SJSA1 (cell line): Measurements from ENCODE around the gene CDH1. TPM values are rescaled to one million over a fixed set of nuclear protein-coding genes. Genes with fewer than 3 reads are reported as not detected.

ENCODE experiments used
- DNase-seq, 2 experiments: peaks; one replicate each; pipeline ENCODE4 v3.0.0-alpha.2; 2015 to 2020; ENCODE audit warnings: low spot score in 2 of 2, low read depth in 1 of 2
- H3K27ac ChIP-seq: fragments of 250-450 bp; sonication (Bioruptor Pico); 2 replicates; pipeline ENCODE4 v1.5.1; 2020; ENCODE audit warnings: mild to moderate bottlenecking, moderate library complexity
- H3K27me3 ChIP-seq: fragments of 250-450 bp; sonication (Bioruptor Pico); replicated peaks from 2 replicates; pipeline ENCODE4 v1.5.1; 2020; ENCODE audit warnings: mild to moderate bottlenecking, moderate library complexity
- H3K36me3 ChIP-seq: fragments of 250-450 bp; sonication (Bioruptor Pico); 2 replicates; pipeline ENCODE4 v1.5.1; 2020; ENCODE audit warnings: mild to moderate bottlenecking
- H3K4me1 ChIP-seq: fragments of 250-450 bp; sonication (Bioruptor Pico); replicated peaks from 2 replicates; pipeline ENCODE4 v1.6.1; 2021; ENCODE audit warnings: mild to moderate bottlenecking
- H3K4me3 ChIP-seq: fragments of 250-450 bp; sonication (Bioruptor Pico); 2 replicates; pipeline ENCODE4 v1.5.1; 2020; ENCODE audit warnings: mild to moderate bottlenecking
- H3K9me3 ChIP-seq: fragments of 250-450 bp; sonication (Bioruptor Pico); replicated peaks from 2 replicates; pipeline ENCODE4 v1.5.1; 2020; ENCODE audit warnings: mild to moderate bottlenecking
- total RNA-seq: library from RNA; depleted of rRNA; stranded (reverse); fragments of >200 nt; shearing (Covaris generic); gene quantifications from 2 replicates; pipeline ENCODE4 v1.2.3, GENCODE V29; 2014

CDH1 gene
- total RNA-seq, 1 experiment from 2014 or later: 0.03 TPM

GRCh38 chr16:68737730-68738629, 888 bp downstream of the CDH1 start:
- Histone ChIP-seq H3K9me3 (no peaks in the 10 kb centered on the region), H3K4me3 (no peak overlapping the region), H3K36me3 (no peaks in the 10 kb centered on the region), H3K27ac (no peak overlapping the region), H3K4me1 (no peaks in the 10 kb centered on the region), H3K27me3 (peaks cover 18% of the 10 kb centered on the region)
- no peak for DNase-seq

DNA sequence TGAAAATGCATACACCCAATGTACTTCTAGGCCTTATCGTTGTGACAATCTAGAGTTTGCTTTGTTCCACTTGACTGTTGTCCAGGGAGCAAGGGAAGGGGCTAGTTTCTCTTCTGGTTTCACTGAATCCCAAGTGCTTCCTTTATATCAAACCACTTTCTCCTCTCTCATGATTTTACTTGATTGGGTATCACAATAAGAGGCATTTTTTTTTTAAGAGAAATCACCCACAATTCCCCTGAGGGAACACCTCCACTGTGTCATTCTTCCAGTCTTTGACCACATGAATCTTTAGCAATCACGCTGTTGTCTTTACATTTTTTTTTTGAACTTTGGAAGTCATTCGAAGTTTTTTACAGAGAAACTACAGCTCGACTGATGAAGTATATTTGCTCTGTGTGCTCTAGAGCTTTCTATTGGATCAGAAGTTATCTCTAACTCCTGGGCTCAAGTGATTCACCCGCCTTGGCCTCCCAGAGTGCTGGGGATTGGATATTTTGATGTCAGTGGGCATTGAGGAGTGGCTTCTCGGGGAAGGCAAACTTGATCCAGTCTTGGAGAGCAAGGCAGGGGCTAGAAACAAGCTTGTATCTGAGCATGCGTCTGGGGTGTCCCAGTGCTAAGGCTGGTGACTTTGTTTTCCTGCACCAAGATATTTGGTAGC, 3.0 kb downstream of the CDH1 start:
- DNase-seq: no peak
- H3K36me3 ChIP-seq: no peaks in the 10 kb centered on the region
- peaks cover 18% of the 10 kb centered on the region for H3K27me3 ChIP-seq
- H3K9me3 ChIP-seq: no peaks in the 10 kb centered on the region
- no peak overlapping the region for H3K27ac ChIP-seq
- H3K4me1 ChIP-seq: no peaks in the 10 kb centered on the region
- no peak overlapping the region for H3K4me3 ChIP-seq

- Histone ChIP-seq H3K9me3 (no peaks in the 10 kb centered on the region), H3K4me1 (no peaks in the 10 kb centered on the region), H3K27ac (no peak overlapping the region), H3K27me3 (peaks cover 18% of the 10 kb centered on the region), H3K4me3 (no peak overlapping the region), H3K36me3 (no peaks in the 10 kb centered on the region)
- DNase-seq: no peak
These were observed 3.7 kb downstream of the CDH1 start for GRCh38 chr16:68740628-68741346.

DNA sequence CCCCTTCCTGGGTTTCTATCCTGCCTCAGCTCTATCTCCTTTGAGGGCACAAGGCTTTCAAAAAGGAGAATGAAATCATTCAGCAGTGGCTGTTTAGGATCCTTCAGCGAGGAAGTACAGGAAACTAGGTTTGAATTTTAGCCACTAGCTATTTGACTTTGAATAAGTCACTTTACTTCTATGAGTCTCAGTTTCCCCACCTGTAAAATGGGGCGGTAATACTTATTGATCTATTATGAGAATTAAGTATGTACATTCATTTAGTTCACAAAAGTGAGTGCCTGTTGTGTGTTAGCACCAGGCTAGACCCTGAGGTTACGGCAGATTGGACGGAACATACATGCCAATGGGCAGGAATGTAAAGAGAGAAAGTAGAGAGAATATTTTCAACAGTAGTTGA, 6.6 kb downstream of the CDH1 start:
- Histone ChIP-seq H3K4me3 (no peak overlapping the region), H3K27ac (no peak overlapping the region), H3K36me3 (no peaks in the 10 kb centered on the region), H3K9me3 (no peaks in the 10 kb centered on the region), H3K27me3 (no peaks in the 10 kb centered on the region), H3K4me1 (no peaks in the 10 kb centered on the region)
- DNase-seq: no peak

- H3K4me1 ChIP-seq: no peaks in the 10 kb centered on the region
- no peak for DNase-seq
- H3K27me3 ChIP-seq: no peaks in the 10 kb centered on the region
- H3K27ac ChIP-seq: no peak overlapping the region
- H3K9me3 ChIP-seq: no peaks in the 10 kb centered on the region
- H3K36me3 ChIP-seq: no peaks in the 10 kb centered on the region
- no peak overlapping the region for H3K4me3 ChIP-seq
These were observed 7.7 kb downstream of the CDH1 start for GRCh38 chr16:68744744-68745280.

DNA sequence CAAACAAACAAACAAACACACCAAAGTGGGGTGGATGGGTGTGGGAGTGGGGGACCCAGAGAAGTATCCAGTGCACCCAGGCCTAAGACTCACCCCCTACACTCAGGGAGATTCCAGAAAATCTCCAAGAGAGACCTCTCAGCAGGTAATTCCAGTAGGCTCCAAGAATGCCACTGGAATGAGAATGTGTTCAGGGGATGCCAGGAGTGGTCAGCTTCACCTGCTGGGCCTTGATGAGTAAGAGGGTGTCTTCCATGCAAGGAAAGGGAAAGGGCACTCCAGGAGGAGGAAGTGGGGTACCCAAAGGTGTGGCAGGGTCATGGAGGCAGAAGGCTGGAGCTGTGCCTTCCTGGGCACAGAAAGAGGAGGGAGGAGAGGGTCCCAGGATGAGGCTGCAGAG, 9.9 kb downstream of the CDH1 start:
- Histone ChIP-seq H3K4me3 (no peak overlapping the region), H3K9me3 (no peaks in the 10 kb centered on the region), H3K36me3 (no peaks in the 10 kb centered on the region), H3K4me1 (no peaks in the 10 kb centered on the region), H3K27me3 (no peaks in the 10 kb centered on the region), H3K27ac (no peak overlapping the region)
- DNase-seq: no peak

DNA sequence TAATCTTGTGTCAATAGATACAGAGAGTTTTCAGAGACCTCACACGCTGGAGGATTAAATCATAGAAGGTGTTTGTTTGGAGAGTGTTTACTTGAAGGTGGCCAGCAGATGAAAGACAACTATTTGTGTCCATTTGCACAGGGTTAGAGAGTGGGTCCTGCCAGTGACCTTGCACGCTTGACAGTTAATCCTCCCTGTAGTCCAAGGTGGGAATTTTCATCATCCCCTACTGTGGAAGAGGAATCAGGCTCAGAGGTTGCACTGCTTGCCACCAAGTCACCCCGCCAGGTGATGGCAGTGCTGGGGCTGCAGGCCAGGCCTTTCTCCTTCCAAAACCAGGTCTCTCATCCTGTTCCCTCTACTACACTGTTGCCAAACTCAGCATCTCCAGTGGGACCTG, 12.3 kb downstream of the CDH1 start:
- Histone ChIP-seq H3K36me3 (no peaks in the 10 kb centered on the region), H3K27me3 (no peaks in the 10 kb centered on the region), H3K27ac (no peak overlapping the region), H3K9me3 (no peaks in the 10 kb centered on the region), H3K4me3 (no peak overlapping the region), H3K4me1 (no peaks in the 10 kb centered on the region)
- no peak for DNase-seq

DNA sequence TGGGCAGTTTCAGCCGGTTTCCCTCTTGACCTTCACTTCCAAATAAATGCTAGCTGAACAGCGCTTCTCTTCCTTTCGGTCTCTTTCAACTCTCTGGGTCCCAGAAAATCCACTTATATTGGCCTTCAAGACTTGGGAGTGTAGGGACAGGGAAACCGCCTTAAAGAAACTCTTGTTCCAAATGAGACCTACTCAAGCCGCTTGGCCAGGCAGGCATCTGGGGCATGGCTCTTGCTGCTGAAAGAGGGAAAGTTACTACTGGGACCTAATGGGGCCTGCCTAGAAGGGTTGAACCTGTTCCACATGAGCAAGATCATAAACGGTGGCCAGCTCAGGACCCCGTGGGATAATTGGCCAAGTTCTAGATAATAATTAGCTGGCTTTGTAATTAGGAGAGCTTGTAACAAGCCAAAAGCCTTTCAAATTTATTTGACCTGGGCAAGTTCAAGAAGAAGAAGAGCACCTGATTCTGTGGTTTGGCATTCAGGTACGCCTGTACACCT, 13.2 kb downstream of the CDH1 start:
- no peak for DNase-seq

GRCh38 chr16:68751160-68751559, 14.1 kb downstream of the CDH1 start:
- Histone ChIP-seq H3K27ac (no peak overlapping the region), H3K27me3 (no peaks in the 10 kb centered on the region)

More for the DNA sequence above, 13.2 kb downstream of the CDH1 start:
- H3K4me1 ChIP-seq: no peaks in the 10 kb centered on the region
- H3K9me3 ChIP-seq: no peaks in the 10 kb centered on the region
- H3K27me3 ChIP-seq: no peaks in the 10 kb centered on the region
- no peak overlapping the region for H3K4me3 ChIP-seq
- no peak overlapping the region for H3K27ac ChIP-seq
- no peaks in the 10 kb centered on the region for H3K36me3 ChIP-seq

GRCh38 chr16:68752602-68753001, 15.5 kb downstream of the CDH1 start:
- no peaks in the 10 kb centered on the region for H3K4me1 ChIP-seq
- H3K27ac ChIP-seq: no peak overlapping the region
- H3K9me3 ChIP-seq: 0 out of 2 replicates have a peak, but pooled peaks cover 2% of the 10 kb centered on the region
- no peaks in the 10 kb centered on the region for H3K36me3 ChIP-seq
- no peaks in the 10 kb centered on the region for H3K27me3 ChIP-seq
- no peak for DNase-seq
- H3K4me3 ChIP-seq: no peak overlapping the region

More at GRCh38 chr16:68751160-68751559, 14.1 kb downstream of the CDH1 start:
- Histone ChIP-seq H3K4me3 (no peak overlapping the region), H3K36me3 (no peaks in the 10 kb centered on the region), H3K4me1 (no peaks in the 10 kb centered on the region), H3K9me3 (no peaks in the 10 kb centered on the region)
- no peak for DNase-seq

GRCh38 chr16:68754084-68754792, 17.1 kb downstream of the CDH1 start:
- Histone ChIP-seq H3K27me3 (no peaks in the 10 kb centered on the region), H3K36me3 (no peaks in the 10 kb centered on the region), H3K9me3 (0 out of 2 replicates have a peak, but pooled peaks cover 2% of the 10 kb centered on the region), H3K4me3 (no peak overlapping the region), H3K4me1 (no peaks in the 10 kb centered on the region), H3K27ac (no peak overlapping the region)
- DNase-seq: no peak

- Histone ChIP-seq H3K27ac (no peak overlapping the region), H3K4me3 (no peak overlapping the region), H3K27me3 (no peaks in the 10 kb centered on the region), H3K9me3 (0 out of 2 replicates have a peak, but pooled peaks cover 2% of the 10 kb centered on the region), H3K36me3 (no peaks in the 10 kb centered on the region), H3K4me1 (peaks cover 10% of the 10 kb centered on the region)
- DNase-seq: no peak
These were observed 19.3 kb downstream of the CDH1 start for GRCh38 chr16:68756239-68756915.

- Histone ChIP-seq H3K9me3 (0 out of 2 replicates have a peak, but pooled peaks cover 2% of the 10 kb centered on the region), H3K4me3 (no peak overlapping the region), H3K36me3 (no peaks in the 10 kb centered on the region), H3K27me3 (no peaks in the 10 kb centered on the region), H3K27ac (no peak overlapping the region), H3K4me1 (peaks cover 10% of the 10 kb centered on the region)
- DNase-seq: no peak
These were observed 20.5 kb downstream of the CDH1 start for GRCh38 chr16:68757625-68757935.
